ENCODE measurements around the gene ADH7. TPM values are rescaled to one million over a fixed set of nuclear protein-coding genes. Genes with fewer than 3 reads are reported as not detected.
"Not testable (repeated sequence)": the region's sequence is repeated elsewhere in the genome, so short reads cannot be mapped to it uniquely, and the experiment has no call there.

Gene ADH7
- total and polyA plus RNA-seq, 2 donors: not detected

GRCh38 chr4:99447513-99447912, 12.4 kb upstream of the ADH7 start:
- Histone ChIP-seq H3K4me1 (ENCODE audit: insufficient read depth) (no peaks in the 10 kb centered on the region), H3K36me3 (ENCODE audit: insufficient read depth) (no peaks in the 10 kb centered on the region), H3K27ac (ENCODE audit: low read depth) (no peak overlapping the region), H3K4me3 (ENCODE audit: low read depth, low read length) (no peak overlapping the region)
- no peak for DNase-seq (ENCODE audit: extremely low spot score)
- 90% methylated on average over 3 of the region's 3 CpGs for WGBS

DNA sequence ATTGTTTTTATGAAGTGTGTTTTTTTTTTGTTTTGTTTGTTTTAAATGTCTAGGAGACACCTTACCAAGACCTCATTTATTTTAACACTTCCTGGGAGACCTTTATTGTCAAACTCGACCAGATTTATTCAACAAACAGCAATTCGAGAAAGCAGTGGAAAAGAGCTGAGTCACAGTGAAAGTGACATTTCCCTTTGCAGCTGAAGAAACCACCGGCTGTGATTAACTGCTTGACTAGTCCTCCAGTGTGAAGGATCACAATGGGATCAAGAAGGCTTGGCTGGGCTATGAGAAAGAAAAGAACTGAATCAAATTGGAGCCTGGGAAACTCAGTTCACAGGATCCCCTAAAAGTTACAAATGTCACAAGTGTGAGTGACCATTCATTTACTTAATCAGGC, 11.9 kb upstream of the ADH7 start:
- Histone ChIP-seq H3K27ac (ENCODE audit: low read depth) (no peak overlapping the region), H3K4me3 (ENCODE audit: low read depth, low read length) (no peak overlapping the region), H3K36me3 (ENCODE audit: insufficient read depth) (no peaks in the 10 kb centered on the region), H3K4me1 (ENCODE audit: insufficient read depth) (no peaks in the 10 kb centered on the region)
- WGBS: 19% methylated on average over 3 of the region's 3 CpGs
- no peak for DNase-seq (ENCODE audit: extremely low spot score)

DNA sequence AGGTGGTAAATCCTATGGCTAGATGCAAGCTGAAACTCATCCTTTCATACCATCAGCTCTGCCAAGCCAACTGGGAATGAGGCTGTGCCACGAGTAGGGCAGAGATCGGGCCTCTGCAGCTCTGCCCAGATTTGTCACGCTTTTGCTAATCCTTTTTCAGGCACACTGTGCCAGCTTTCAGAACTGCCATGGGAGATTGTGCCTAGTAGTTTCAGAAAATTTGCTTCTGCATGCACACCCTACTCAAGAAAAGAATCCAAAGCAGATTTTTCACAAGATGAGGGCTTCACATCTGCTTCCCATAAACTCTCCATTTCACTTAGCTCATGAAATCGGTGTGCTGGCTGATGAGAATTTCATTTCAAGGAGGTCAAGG, 3.3 kb upstream of the ADH7 start:
- Histone ChIP-seq H3K27ac (ENCODE audit: low read depth) (no peak overlapping the region), H3K36me3 (ENCODE audit: insufficient read depth) (no peaks in the 10 kb centered on the region), H3K4me1 (ENCODE audit: insufficient read depth) (no peaks in the 10 kb centered on the region), H3K4me3 (ENCODE audit: low read depth, low read length) (no peak overlapping the region)
- no peak for DNase-seq (ENCODE audit: extremely low spot score)
- 74% methylated on average over 4 of the region's 4 CpGs for WGBS

DNA sequence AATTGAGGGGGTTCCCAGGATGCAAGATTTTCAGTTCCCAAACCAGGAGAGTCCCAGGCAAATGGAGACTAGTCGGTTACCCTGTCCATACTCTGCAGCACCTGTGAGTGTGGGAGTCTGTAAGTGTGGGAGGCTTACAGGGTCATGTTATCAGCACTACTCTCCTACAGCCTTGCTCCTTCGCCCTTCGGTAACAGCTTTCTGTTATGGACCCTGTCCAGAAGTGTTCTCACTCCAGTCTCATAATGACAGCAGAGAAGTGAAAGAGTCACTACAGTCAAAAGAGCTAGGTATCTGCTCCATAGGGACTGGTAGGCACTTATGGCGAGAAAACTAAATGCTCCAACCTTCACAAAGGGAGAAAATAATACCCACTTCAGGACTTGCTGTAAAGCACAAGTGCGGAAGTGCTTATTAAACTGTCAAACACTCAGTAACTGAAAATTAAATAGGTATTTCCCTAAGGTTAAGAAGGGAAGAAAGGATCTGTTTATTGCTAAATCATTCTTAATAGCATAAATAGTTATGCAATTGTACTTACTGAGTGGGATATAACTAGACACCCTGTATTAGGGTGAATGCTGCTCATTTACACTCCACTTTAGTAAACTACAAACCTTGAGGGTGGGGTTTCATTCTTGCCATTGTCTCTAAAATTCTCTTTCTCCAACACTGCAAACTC, 2.7 kb upstream of the ADH7 start:
- DNase-seq (ENCODE audit: extremely low spot score): no peak
- Histone ChIP-seq H3K4me3 (ENCODE audit: low read depth, low read length) (no peak overlapping the region), H3K4me1 (ENCODE audit: insufficient read depth) (no peaks in the 10 kb centered on the region), H3K36me3 (ENCODE audit: insufficient read depth) (no peaks in the 10 kb centered on the region), H3K27ac (ENCODE audit: low read depth) (no peak overlapping the region)
- 77% methylated on average over 5 of the region's 5 CpGs for WGBS

GRCh38 chr4:99436976-99437722, 2.0 kb upstream of the ADH7 start:
- Histone ChIP-seq H3K27ac (ENCODE audit: low read depth) (no peak overlapping the region), H3K4me1 (ENCODE audit: insufficient read depth) (no peaks in the 10 kb centered on the region), H3K36me3 (ENCODE audit: insufficient read depth) (no peaks in the 10 kb centered on the region), H3K4me3 (ENCODE audit: low read depth, low read length) (no peak overlapping the region)
- 92% methylated on average over 3 of the region's 3 CpGs for WGBS
- no peak for DNase-seq (ENCODE audit: extremely low spot score)

DNA sequence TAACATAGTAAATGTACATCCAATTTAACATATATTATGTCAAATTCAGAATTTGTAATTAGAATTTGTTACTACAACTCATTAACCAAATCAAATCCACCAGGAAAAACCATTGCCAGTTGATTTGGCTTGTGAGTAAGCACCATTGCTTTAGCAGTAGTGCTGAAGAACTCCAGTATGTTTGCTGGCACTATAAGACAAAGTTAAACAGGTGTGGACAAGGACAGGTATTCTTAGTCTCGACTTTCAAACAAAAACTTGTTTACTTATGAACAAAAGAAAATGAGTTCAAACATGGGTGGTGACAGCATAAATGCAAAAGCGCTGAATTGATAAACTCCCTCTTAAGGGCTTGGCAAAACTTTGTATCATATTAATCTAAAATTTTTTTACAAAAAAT, 1.3 kb upstream of the ADH7 start:
- WGBS: 73% methylated on average over 2 of the region's 2 CpGs
- H3K4me1 ChIP-seq (ENCODE audit: insufficient read depth): no peaks in the 10 kb centered on the region

DNA sequence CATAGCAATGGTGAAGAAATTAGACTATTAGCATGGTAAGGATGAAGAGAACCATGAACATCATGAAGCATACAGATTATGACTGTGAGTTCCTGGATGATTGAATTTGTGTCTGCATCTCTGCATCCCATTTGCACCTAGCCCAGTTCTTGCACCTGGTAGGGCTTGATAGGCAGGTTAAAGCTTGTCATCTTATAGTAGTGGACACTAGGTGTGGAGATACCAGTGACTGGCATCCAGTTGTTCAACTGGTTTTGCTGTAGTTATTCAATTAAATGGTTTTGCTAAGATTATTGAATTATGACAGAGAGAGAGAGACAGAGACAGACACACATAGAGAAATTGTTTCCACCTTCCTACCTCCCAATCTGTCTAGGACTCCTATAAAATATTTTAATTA, 5.0 kb downstream of the ADH7 start:
- DNase-seq (ENCODE audit: extremely low spot score): no peak
- no peaks in the 10 kb centered on the region for H3K4me1 ChIP-seq (ENCODE audit: insufficient read depth)
- H3K4me3 ChIP-seq (ENCODE audit: low read depth, low read length): no peak overlapping the region
- H3K36me3 ChIP-seq (ENCODE audit: insufficient read depth): no peaks in the 10 kb centered on the region
- H3K27ac ChIP-seq (ENCODE audit: low read depth): no peak overlapping the region

More for the DNA sequence above, 1.3 kb upstream of the ADH7 start:
- no peak overlapping the region for H3K4me3 ChIP-seq (ENCODE audit: low read depth, low read length)
- no peak for DNase-seq (ENCODE audit: extremely low spot score)
- no peaks in the 10 kb centered on the region for H3K36me3 ChIP-seq (ENCODE audit: insufficient read depth)
- no peak overlapping the region for H3K27ac ChIP-seq (ENCODE audit: low read depth)

DNA sequence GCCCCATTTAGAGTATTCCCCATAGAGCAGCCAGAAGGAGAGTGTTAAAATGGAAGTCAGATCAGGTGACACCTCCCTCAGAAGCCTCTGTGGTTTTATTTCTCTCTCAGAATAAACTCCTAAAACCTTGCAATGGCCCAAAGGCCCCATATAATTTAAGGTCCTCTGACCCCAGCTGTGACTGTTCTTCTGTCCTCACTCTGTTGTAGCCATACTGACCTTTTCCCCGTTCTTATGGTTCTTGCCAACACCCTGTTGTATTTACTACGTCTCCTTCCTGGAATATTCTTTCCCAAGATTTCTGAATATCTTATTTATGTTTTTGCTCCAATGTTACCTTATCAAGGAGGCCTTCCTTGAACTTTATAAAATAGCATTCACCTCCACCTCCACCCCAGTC, 18.0 kb downstream of the ADH7 start:
- no peaks in the 10 kb centered on the region for H3K36me3 ChIP-seq (ENCODE audit: insufficient read depth)
- H3K4me1 ChIP-seq (ENCODE audit: insufficient read depth): no peaks in the 10 kb centered on the region
- no peak overlapping the region for H3K27ac ChIP-seq (ENCODE audit: low read depth)
- DNase-seq (ENCODE audit: extremely low spot score): no peak
- WGBS: 79% methylated on average over 2 of the region's 2 CpGs
- H3K4me3 ChIP-seq (ENCODE audit: low read depth, low read length): no peak overlapping the region

DNA sequence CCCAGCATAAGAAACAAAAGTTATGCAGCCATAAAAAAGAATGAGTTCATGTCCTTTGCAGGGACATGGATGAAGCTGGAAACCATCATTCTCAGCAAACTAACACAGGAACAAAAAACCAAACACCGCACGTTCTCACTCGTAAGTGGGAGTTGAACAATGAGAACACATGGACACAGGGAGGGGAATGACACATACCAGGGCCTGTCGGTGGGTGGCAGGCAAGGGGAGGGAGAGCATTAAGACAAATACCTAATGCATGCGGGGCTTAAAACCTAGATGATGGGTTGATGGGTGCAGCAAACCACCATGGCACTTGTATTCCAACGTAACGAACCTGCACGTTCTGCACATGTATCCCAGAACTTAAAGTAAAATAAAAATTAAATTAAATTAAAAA, 19.4 kb downstream of the ADH7 start:
- not testable (repeated sequence) for H3K4me1 ChIP-seq (ENCODE audit: insufficient read depth); H3K4me3 ChIP-seq (ENCODE audit: low read depth, low read length); DNase-seq (ENCODE audit: extremely low spot score); H3K36me3 ChIP-seq (ENCODE audit: insufficient read depth); H3K27ac ChIP-seq (ENCODE audit: low read depth)
- 62% methylated on average over 8 of the region's 8 CpGs for WGBS

- WGBS: 90% methylated on average over 3 of the region's 3 CpGs
- H3K27ac ChIP-seq (ENCODE audit: low read depth); H3K4me1 ChIP-seq (ENCODE audit: insufficient read depth); H3K4me3 ChIP-seq (ENCODE audit: low read depth, low read length); DNase-seq (ENCODE audit: extremely low spot score); H3K36me3 ChIP-seq (ENCODE audit: insufficient read depth): not testable (repeated sequence)
Observed at GRCh38 chr4:99414902-99415301, 20.2 kb downstream of the ADH7 start.

DNA sequence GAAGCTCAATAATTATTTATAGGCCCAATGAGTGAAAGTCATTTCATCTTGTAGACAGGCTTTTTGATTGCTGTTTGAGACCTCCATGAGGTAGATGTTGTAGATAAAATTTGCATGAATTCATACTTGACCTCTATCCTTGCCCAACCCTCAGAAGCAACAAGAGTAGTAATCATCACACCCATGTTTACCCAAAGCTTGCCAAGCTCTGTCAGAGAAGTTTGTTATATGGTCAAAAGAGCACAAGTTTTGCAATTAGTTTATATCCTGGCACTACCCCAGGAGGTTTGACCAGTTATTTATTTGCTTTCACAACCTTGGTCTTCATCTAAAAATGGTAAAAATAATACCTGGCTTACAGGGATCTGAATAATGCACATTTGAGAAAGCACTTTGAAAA, 20.7 kb downstream of the ADH7 start:
- DNase-seq (ENCODE audit: extremely low spot score): no peak

GRCh38 chr4:99413140-99413539, 22.0 kb downstream of the ADH7 start:
- Histone ChIP-seq H3K4me3 (ENCODE audit: low read depth, low read length) (no peak overlapping the region), H3K4me1 (ENCODE audit: insufficient read depth) (no peaks in the 10 kb centered on the region), H3K36me3 (ENCODE audit: insufficient read depth) (no peaks in the 10 kb centered on the region), H3K27ac (ENCODE audit: low read depth) (no peak overlapping the region)
- 73% methylated on average over 4 of the region's 4 CpGs for WGBS
- DNase-seq (ENCODE audit: extremely low spot score): no peak

More for the DNA sequence above, 20.7 kb downstream of the ADH7 start:
- no peak overlapping the region for H3K27ac ChIP-seq (ENCODE audit: low read depth)
- no peaks in the 10 kb centered on the region for H3K36me3 ChIP-seq (ENCODE audit: insufficient read depth)
- H3K4me1 ChIP-seq (ENCODE audit: insufficient read depth): no peaks in the 10 kb centered on the region
- H3K4me3 ChIP-seq (ENCODE audit: low read depth, low read length): no peak overlapping the region

DNA sequence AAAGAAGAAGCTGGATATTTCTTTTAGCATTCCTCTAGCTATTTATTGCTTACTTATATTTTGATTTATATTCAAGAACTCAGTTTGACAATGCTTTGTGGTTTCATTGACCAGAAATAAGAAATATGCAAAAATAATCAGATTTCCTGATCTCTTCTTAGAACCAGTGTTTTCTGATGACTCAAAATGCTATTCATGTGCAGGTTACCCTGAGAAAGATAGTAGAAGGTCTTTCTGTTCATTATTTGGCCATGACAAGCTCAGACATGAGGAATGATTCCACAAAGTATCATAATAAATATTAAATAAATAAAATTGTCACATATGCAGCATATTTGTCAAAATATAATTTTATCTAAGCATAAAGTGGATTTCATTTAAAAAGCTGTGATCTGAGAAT, 24.1 kb downstream of the ADH7 start:
- DNase-seq (ENCODE audit: extremely low spot score): no peak
- H3K27ac ChIP-seq (ENCODE audit: low read depth): no peak overlapping the region
- no peaks in the 10 kb centered on the region for H3K4me1 ChIP-seq (ENCODE audit: insufficient read depth)
- no peaks in the 10 kb centered on the region for H3K36me3 ChIP-seq (ENCODE audit: insufficient read depth)
- no peak overlapping the region for H3K4me3 ChIP-seq (ENCODE audit: low read depth, low read length)

DNA sequence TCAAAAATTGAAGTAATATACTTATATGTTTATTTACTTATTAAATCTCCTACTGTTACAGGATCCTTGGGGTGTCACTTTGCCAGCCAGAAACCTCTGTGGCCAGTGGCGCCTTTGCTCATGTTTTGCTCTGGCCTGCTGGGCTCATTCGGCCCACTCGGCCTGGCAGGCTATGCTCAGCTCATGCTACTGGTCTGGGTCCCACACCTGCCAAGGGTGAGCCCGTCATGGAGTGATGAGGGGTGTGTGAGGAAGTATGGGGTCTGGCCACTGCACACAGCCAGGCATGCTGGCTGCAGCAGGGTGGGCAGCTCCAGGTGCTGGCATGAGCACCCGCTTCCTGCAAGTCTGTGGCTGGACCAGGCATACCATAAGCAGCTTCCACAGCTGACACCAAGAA, 25.1 kb downstream of the ADH7 start:
- DNase-seq (ENCODE audit: extremely low spot score): no peak
- H3K27ac ChIP-seq (ENCODE audit: low read depth): no peak overlapping the region
- WGBS: 87% methylated on average over 5 of the region's 5 CpGs
- H3K36me3 ChIP-seq (ENCODE audit: insufficient read depth): no peaks in the 10 kb centered on the region
- no peak overlapping the region for H3K4me3 ChIP-seq (ENCODE audit: low read depth, low read length)
- no peaks in the 10 kb centered on the region for H3K4me1 ChIP-seq (ENCODE audit: insufficient read depth)
